ENCODE data around the gene ARFGAP1. TPM values are rescaled to one million over a fixed set of nuclear protein-coding genes. Genes with fewer than 3 reads are reported as not detected.

Gene ARFGAP1
- total and polyA plus RNA-seq, 10 of the 15 experiments (the other 5 are each of a cell fraction or from before 2014, with no cell fraction given) = 0.45 to 79.9 (median 30.8) TPM

GRCh38 chr20:63314566-63315239 is 42.1 kb downstream of the ARFGAP1 start (continued):
- TF ChIP-seq RUNX3 (IDR thresholded peaks at IDR 0.05; ENCODE audit: low read length) (no peak), SMARCA5 (IDR thresholded peaks at IDR 0.05) (no peak), TARDBP (IDR thresholded peaks at IDR 0.05; ENCODE audit: borderline replicate concordance) (no peak), CUX1 (IDR thresholded peaks at IDR 0.05; ENCODE audit: insufficient replicate concordance, low read depth, low read length) (no peak), SUZ12 (IDR thresholded peaks at IDR 0.05; ENCODE audit: unreplicated experiment) (no peak), POLR2AphosphoS2 (IDR thresholded peaks at IDR 0.05; ENCODE audit: low read depth, low read length) (no peak), ZNF622 (IDR thresholded peaks at IDR 0.05) (no peak)

- SMC1A ChIA-PET (ENCODE audit: uncharacterized antibody, unreplicated experiment) = no interaction called here
- 34% methylated on average over 14 of the region's 15 CpGs for WGBS (ENCODE audit: insufficient coverage, insufficient replicate concordance, low lambda C conversion rate, missing lambda C conversion rate)
Measured at GRCh38 chr20:63315240-63315689, 42.7 kb downstream of the ARFGAP1 start.

More at GRCh38 chr20:63315240-63315689, 42.7 kb downstream of the ARFGAP1 start:
- no TSS peak for BruUV-seq (replicated peaks)
- Histone ChIP-seq H3K4me3 (no peak overlapping the region), H3K4me2 (ENCODE audit: control insufficient read depth, insufficient read depth) (no peak overlapping the region), H3K36me3 (ENCODE audit: control insufficient read depth in 2 of 2, insufficient read depth in 2 of 2, low read length in 1 of 2) (no peaks in the 10 kb centered on the region), H4K20me1 (ENCODE audit: control insufficient read depth, insufficient read depth) (no peaks in the 10 kb centered on the region), H3K9ac (ENCODE audit: control insufficient read depth, insufficient read depth, low read length) (no peak overlapping the region), H3K27me3 (replicated peaks in 1 of 2; ENCODE audit: control insufficient read depth in 2 of 2, insufficient read depth in 2 of 2, low read length in 1 of 2) (no peaks in the 10 kb centered on the region), H3K79me2 (ENCODE audit: control insufficient read depth, insufficient read depth, low read length) (no peaks in the 10 kb centered on the region), H3K4me1 (ENCODE audit: control insufficient read depth, insufficient read depth, low read length) (no peaks in the 10 kb centered on the region), H2AFZ (ENCODE audit: control insufficient read depth, low read depth, low read length) (no peak overlapping the region), H3K9me3 (replicated peaks; ENCODE audit: control insufficient read depth, insufficient read depth, low read length) (no peaks in the 10 kb centered on the region), H3K27ac (ENCODE audit: control insufficient read depth, insufficient read depth) (no peak overlapping the region)
- intact Hi-C loops (cut with micrococcal nuclease; ENCODE audit: unreplicated experiment) = no loop called here
- TF ChIP-seq BCL3 (IDR thresholded peaks at IDR 0.05; ENCODE audit: borderline replicate concordance, insufficient read depth, low read depth, low read length, poor library complexity, severe bottlenecking) (no peak), HCFC1 (IDR thresholded peaks at IDR 0.05; ENCODE audit: low read length) (no peak), SUZ12 (IDR thresholded peaks at IDR 0.05; ENCODE audit: unreplicated experiment) (no peak), MYB (IDR thresholded peaks at IDR 0.05; ENCODE audit: borderline replicate concordance, low read depth, low read length) (no peak)
- in situ Hi-C loops (cut with MboI) = no loop called here
- CTCF ChIA-PET = no interaction called here
- RAD21 ChIA-PET (ENCODE audit: unreplicated experiment) = no interaction called here
- no peak for ATAC-seq
- FAIRE-seq = no peak
- no peak for DNase-seq (ENCODE audit: low read depth, low spot score)
- POLR2A ChIA-PET = no interaction called here

Data from GM12878 (cell line).